Stomach (tissue), 9 donors: ENCODE data around the gene PTPRM. TPM values are rescaled to one million over a fixed set of nuclear protein-coding genes. Genes with fewer than 3 reads are reported as not detected.
A peak's percentile ranks its signal among the peaks of the same experiment; 100 is the strongest.

Experiments used
- DNase-seq, 2 donors: peaks; one replicate each; pipeline versions ENCODE4 v3.0.0 to v3.0.0-alpha.2; 2013 to 2019
- H3K27ac ChIP-seq, 5 donors: fragments of 200-600 bp in 4 of 5; sonication (generic) in 4 of 5; one replicate each; pipeline ENCODE4 v1.5.1; 2013 to 2019; ENCODE audit warnings: mild to moderate bottlenecking in 1 of 5, moderate library complexity in 1 of 5
- H3K27me3 ChIP-seq, 3 donors: fragments of 200-600 bp; sonication (generic); one replicate each; pipeline ENCODE4 v1.5.1; 2017 to 2019; ENCODE audit warnings: mixed run types in 1 of 3
- H3K36me3 ChIP-seq, 4 donors: fragments of 200-600 bp; sonication (generic); 1 replicate in 3 of 4; 2 replicates in 1 of 4; pipeline ENCODE4 v1.5.1; 2016 to 2019
- H3K4me1 ChIP-seq, 4 donors: fragments of 200-600 bp; sonication (generic); one replicate each; pipeline ENCODE4 v1.5.1; 2016 to 2019
- H3K4me3 ChIP-seq, 4 donors: fragments of 200-600 bp; sonication (generic) in 3 of 4; one replicate each; pipeline ENCODE4 v1.5.1; 2016 to 2019; ENCODE audit warnings: mild to moderate bottlenecking in 1 of 4
- H3K9me3 ChIP-seq, 4 donors: fragments of 200-600 bp; sonication (generic); one replicate each; pipeline ENCODE4 v1.5.1; 2016 to 2019
- CTCF ChIP-seq, 7 experiments: fragments of 450-650 bp in 4 of 7; fragments of 200-600 bp in 3 of 7; sonication (generic) in 3 of 7; IDR thresholded peaks; one replicate each; pipeline ENCODE4 v1.5.1; 2016 to 2019; ENCODE audit warnings: antibody characterized with exemption in 7 of 7, control low read depth in 2 of 7, mild to moderate bottlenecking in 1 of 7
- EP300 ChIP-seq: sonication (generic); formaldehyde crosslinking; IDR thresholded peaks from one replicate; pipeline ENCODE4 v1.6.1; 2017; ENCODE audit warnings: antibody characterized with exemption
- POLR2A ChIP-seq, 4 donors: fragments of 450-650 bp; IDR thresholded peaks; one replicate each; pipeline ENCODE4 v1.6.1; 2016; ENCODE audit warnings: antibody characterized with exemption in 4 of 4, control low read depth in 2 of 4, mild to moderate bottlenecking in 1 of 4, moderate library complexity in 1 of 4
- POLR2AphosphoS5 ChIP-seq, 3 donors: sonication (generic); formaldehyde crosslinking; IDR thresholded peaks; one replicate each; pipeline ENCODE4 v1.6.1; 2016; ENCODE audit warnings: antibody characterized with exemption in 3 of 3
- WGBS, 5 donors: extraction: QIAGEN DNeasy Blood & Tissue Kit in 3 of 5; methylation state at CpG; one replicate each; pipeline versions ENCODE4 v1.1.5 to v1.1.7; 2013 to 2018; 5-methylcytosine and 5-hydroxymethylcytosine counted together
- intact Hi-C: fragments of 100-400 bp; cut with DNase I; formaldehyde crosslinking; loops from one replicate; pipeline ENCODE4 v1.15.1; 2023; ENCODE audit warnings: low total_unique reads
- polyA plus RNA-seq, 3 donors: library from polyadenylated mRNA; stranded (reverse); fragments of 200-250 nt; gene quantifications; one replicate each; pipeline ENCODE4 v1.2.3, GENCODE V29; 2013
- total RNA-seq, 5 donors: library from RNA; depleted of rRNA; stranded (reverse); fragments of >200 nt; gene quantifications; one replicate each; pipeline versions ENCODE4 v1.1.0 to v1.2.3, GENCODE V29; 2014 to 2016
- donor health status: healthy with polysubstance abuse.
- donor health status: Bipolar disorder and iron deficiency.
- donor health status: healthy.

PTPRM gene
- total and polyA plus RNA-seq, 8 donors, result 7.5 to 246 (median 58.2) TPM

GRCh38 chr18:8389391-8390340, 822.5 kb downstream of the PTPRM start:
- H3K27me3 ChIP-seq, result no peaks in the 10 kb centered on the region
- intact Hi-C loops, result no loop called here

DNA sequence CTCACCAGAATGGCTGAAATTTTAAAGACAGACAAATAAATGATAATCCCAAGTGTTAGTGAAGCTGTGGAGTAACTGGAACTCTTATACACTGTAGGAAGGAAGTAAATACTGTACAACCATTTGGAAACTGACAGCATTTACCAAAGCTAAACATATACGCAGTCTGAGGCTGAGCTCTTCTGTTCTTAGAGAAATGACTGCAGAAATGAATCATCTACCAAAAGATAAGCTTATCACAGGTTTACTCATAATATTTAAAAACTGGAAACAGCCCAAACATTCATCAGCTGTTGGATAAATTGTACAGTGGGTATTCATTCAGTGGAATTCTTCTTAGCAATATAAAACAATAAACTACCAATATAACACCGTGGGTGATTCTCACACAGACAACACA, 824.0 kb downstream of the PTPRM start:
- intact Hi-C loops, result no loop called here
- no peak overlapping the region for H3K27ac ChIP-seq
- peaks cover 0 to 14% (median 0%) of the 10 kb centered on the region in 4 donors for H3K4me1 ChIP-seq
- H3K36me3 ChIP-seq, result peaks cover 13 to 68% (median 64%) of the 10 kb centered on the region in 4 donors
- TF ChIP-seq EP300 (no peak), POLR2AphosphoS5 (IDR thresholded peaks at IDR 0.05) (no peak), POLR2A (IDR thresholded peaks at IDR 0.05) (no peak), CTCF (IDR thresholded peaks at IDR 0.05) (no peak)
- 24 to 39% (median 35%) methylated on average over 2 of the region's 2 CpGs for WGBS, 5 donors
- DNase-seq, result no peak
- H3K4me3 ChIP-seq, result no peak overlapping the region
- no peaks in the 10 kb centered on the region for H3K27me3 ChIP-seq
- H3K9me3 ChIP-seq, result no peaks in the 10 kb centered on the region

More at GRCh38 chr18:8389391-8390340, 822.5 kb downstream of the PTPRM start:
- Histone ChIP-seq H3K36me3 (peaks cover 14 to 69% (median 64%) of the 10 kb centered on the region in 4 donors), H3K27ac (no peak overlapping the region), H3K4me3 (no peak overlapping the region), H3K4me1 (peaks cover 0 to 14% (median 0%) of the 10 kb centered on the region in 4 donors), H3K9me3 (no peaks in the 10 kb centered on the region)
- WGBS, 5 donors, result 65 to 69% (median 67%) methylated on average over 14 of the region's 14 CpGs
- TF ChIP-seq POLR2AphosphoS5 (IDR thresholded peaks at IDR 0.05) (no peak), EP300 (no peak), CTCF (IDR thresholded peaks at IDR 0.05) (peak in 5 of 7 experiments; percentile 14 to 70 (median 60)), POLR2A (IDR thresholded peaks at IDR 0.05) (no peak)
- DNase-seq, result peak; percentile 78 to 89

- H3K36me3 ChIP-seq, result peaks cover 0 to 79% (median 76%) of the 10 kb centered on the region in 4 donors
- H3K27ac ChIP-seq, result no peak overlapping the region
- H3K9me3 ChIP-seq, result no peaks in the 10 kb centered on the region
- DNase-seq, result no peak
- no peaks in the 10 kb centered on the region for H3K27me3 ChIP-seq
- TF ChIP-seq POLR2AphosphoS5 (IDR thresholded peaks at IDR 0.05) (no peak), CTCF (IDR thresholded peaks at IDR 0.05) (no peak), POLR2A (IDR thresholded peaks at IDR 0.05) (no peak), EP300 (no peak)
- 89 to 97% (median 94%) methylated on average over 7 of the region's 7 CpGs for WGBS, 5 donors
- H3K4me3 ChIP-seq, result no peak overlapping the region
- intact Hi-C loops, result no loop called here
- peaks cover 0 to 7% (median 0%) of the 10 kb centered on the region in 4 donors for H3K4me1 ChIP-seq
These were observed 829.1 kb downstream of the PTPRM start for GRCh38 chr18:8396254-8396653.

GRCh38 chr18:8397034-8397433, 829.9 kb downstream of the PTPRM start:
- WGBS, 5 donors, result 85 to 96% (median 86%) methylated on average over 12 of the region's 12 CpGs
- TF ChIP-seq EP300, result no peak
- no peak for TF ChIP-seq POLR2AphosphoS5 (IDR thresholded peaks at IDR 0.05)
- no peak for TF ChIP-seq POLR2A (IDR thresholded peaks at IDR 0.05)
- TF ChIP-seq CTCF (IDR thresholded peaks at IDR 0.05), result no peak
- H3K4me1 ChIP-seq, result no peaks in the 10 kb centered on the region
- no peaks in the 10 kb centered on the region for H3K27me3 ChIP-seq
- H3K27ac ChIP-seq, result no peak overlapping the region
- H3K4me3 ChIP-seq, result no peak overlapping the region
- intact Hi-C loops, result no loop called here
- peaks cover 0 to 86% (median 82%) of the 10 kb centered on the region in 4 donors for H3K36me3 ChIP-seq
- DNase-seq, result no peak
- no peaks in the 10 kb centered on the region for H3K9me3 ChIP-seq
